Measurements from ENCODE around the gene PIAS3.
"Not testable (repeated sequence)": the region's sequence is repeated elsewhere in the genome, so short reads cannot be mapped to it uniquely, and the experiment has no call there.

PIAS3 gene

DNA sequence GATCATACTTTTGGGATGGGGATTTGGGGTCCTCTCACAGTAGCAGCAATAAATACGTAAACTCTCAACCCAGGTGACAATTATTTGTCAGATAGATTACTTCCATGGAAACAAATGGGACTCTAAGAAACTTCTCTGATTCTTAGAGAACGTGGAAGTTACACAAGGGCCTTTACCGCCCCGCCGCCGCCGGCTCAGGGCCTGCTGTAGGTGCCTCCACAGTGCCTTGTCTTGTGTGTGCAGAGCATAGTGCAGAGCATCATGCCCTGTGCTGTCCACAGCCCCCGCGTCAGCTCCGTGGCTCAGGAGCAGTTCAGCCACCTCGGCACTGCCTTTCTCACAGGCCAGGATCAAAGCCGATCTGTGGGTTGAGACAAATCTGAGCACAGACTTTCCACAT lies 15.8 kb upstream of the PIAS3 start:
- no peak for DNase-seq (ENCODE audit: low read depth)

- peak; percentile 18 for DNase-seq (ENCODE audit: low read depth)
Measured at GRCh38 chr1:145871994-145872924, 13.4 kb upstream of the PIAS3 start.

DNA sequence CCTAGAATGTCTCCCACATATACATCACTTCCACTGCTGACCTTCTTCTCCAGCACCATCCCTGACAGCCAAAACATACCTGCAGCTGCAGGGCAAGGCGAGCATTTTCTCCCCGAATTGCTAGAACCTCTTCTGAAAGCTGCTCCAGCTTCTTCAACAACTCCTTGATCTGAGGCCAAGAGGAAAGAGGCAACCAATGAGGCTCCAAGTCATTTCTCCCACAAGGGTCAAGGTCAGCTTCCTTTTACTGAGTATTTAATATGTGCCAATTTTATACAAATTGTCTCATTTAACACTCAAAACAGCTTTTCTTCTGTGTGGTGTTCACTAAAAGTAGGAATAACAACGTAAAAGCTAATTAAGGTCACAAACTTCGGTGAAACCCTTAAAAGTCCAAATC lies 9.4 kb upstream of the PIAS3 start:
- DNase-seq (ENCODE audit: low read depth), result no peak

DNA sequence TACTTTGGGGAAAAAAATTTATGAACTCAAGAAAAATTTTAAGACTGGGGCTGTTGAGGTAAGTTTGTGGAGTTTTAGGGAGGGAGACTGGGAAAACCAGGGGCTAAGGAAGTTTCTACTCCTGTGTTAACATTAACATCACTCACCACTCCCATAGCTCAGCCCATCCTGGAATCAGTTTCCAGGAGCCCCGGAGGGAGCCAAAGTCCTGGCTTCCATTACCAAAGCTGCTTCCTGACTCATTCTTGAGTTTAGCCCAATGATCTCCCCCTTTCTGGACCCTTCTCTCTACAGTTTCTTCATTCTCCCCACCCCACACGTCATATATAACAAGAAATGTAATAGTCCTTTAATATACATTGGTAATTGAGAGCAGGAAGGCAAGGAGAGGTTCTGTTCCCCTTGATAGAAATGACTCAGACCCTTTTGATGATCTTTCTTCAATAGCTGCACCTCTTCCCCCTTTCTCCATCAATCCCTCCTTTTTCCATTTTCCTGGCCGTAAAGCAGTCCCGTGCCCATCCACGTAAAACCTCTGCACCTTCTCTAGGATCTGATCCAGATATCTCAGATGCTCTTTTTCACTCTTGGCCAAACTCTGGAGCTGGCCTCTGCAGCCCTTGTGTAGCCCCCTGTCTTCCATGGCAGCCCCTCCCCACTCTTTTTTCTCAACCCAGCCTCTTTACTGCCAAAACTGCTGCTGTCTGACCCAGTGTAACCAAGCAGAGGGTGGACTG lies 4.6 kb upstream of the PIAS3 start:
- no peak for DNase-seq (ENCODE audit: low read depth)

DNA sequence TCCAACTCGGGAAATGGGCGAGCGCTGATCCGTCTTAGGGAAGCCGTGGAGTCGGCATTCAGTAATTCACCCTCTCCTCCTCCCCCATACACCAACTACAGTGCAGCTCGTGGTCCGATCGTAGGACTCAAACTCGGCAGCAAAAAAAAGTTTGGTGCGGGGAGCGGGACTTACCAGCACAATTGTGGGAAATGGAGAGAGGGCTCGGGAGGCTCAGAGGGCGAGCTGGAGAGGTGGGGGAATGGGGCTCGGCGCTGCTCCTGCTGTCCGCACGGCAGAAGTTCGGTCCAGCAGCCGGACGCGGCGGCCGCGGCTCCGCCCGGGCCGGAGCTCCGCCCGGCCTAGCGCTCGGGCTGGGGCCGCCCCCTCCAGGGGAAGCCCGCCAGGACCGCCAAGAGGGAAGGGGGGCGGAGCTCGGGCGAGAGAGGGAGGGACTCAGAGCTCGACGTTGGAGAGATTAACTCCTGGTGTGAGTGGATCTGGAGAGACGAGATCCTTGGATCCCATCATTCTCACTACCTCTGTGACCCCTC lies 676 bp upstream of the PIAS3 start:
- peak; percentile 60 for DNase-seq (ENCODE audit: low read depth)

GRCh38 chr1:145858238-145858900 lies 512 bp downstream of the PIAS3 start:
- DNase-seq (ENCODE audit: low read depth), result no peak

GRCh38 chr1:145857170-145857569 lies 1.7 kb downstream of the PIAS3 start:
- DNase-seq (ENCODE audit: low read depth), result no peak

GRCh38 chr1:145855426-145855948 lies 3.4 kb downstream of the PIAS3 start:
- no peak for DNase-seq (ENCODE audit: low read depth)

- DNase-seq (ENCODE audit: low read depth), result no peak
Measured at GRCh38 chr1:145849356-145850160, 9.3 kb downstream of the PIAS3 start.

GRCh38 chr1:145847827-145848226 lies 11.1 kb downstream of the PIAS3 start:
- no peak for DNase-seq (ENCODE audit: low read depth)

DNA sequence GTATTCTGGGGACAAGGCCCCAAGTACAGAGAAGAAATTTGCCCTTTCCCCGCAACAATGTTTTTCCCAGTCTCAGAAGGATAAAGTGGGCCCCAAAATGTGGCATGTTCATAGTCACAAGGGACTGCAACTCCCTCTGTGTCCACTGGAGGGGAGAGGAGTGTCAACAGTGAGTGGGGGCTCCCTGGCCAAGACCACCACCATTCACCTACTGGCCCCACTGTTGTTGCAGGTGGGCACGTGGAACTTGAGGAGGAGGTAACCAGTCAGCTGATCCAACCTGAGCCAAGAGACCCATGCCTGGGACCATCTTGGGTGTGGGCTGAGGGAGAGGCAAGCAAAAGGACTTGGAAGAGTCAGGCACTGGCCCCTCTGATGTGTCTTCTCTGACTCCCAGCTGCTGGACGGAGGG lies 12.7 kb downstream of the PIAS3 start:
- no peak for DNase-seq (ENCODE audit: low read depth)

GRCh38 chr1:145845514-145846161 lies 13.2 kb downstream of the PIAS3 start, which contains the start of gene NUDT17:
NUDT17 (plus strand) TSS chr1:145845630; CDS start chr1:145845641, 11 bp downstream.
- DNase-seq (ENCODE audit: low read depth), result peak; percentile 62

GRCh38 chr1:145845144-145845513 lies 13.8 kb downstream of the PIAS3 start:
- no peak for DNase-seq (ENCODE audit: low read depth)

GRCh38 chr1:145843031-145843430 lies 15.8 kb downstream of the PIAS3 start:
- DNase-seq (ENCODE audit: low read depth), result no peak

DNA sequence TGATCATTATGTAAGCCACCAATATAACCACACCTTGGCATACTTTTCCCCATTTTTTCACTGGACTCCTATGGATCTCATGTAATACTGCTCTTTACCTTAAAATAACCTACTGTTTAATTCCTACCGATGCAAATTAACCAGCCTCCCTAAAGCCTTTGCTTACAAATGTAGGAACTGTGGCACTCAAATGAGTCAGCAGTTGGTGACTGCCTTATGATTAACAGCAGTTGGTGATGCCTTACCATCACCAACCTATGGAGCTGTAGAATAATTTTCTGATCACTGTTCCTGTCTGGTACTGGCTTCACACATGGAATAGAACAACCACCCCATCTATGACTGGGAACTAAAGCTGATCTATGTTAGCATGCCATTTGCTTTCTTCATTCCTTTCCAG lies 21.2 kb downstream of the PIAS3 start:
- DNase-seq (ENCODE audit: low read depth), result no peak

DNA sequence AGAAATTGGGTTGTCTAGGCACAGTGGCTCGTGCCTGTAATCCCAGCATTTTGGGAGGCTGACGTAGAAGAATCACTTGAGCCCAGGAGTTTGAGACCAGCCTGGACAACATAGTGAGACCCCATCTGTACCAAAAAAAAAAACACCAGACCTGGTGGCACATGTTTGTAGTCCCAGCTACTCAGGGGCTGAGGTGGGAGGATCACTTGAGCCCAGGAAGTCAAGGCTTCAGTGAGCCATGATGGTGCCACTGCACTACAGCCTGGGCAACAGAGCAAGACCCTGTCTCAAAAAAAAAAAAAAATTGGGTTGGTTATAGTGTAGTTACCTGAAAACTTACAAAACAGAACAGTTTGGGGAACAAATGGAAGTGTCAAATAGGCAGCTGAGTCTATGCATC lies 28.1 kb downstream of the PIAS3 start:
- DNase-seq (ENCODE audit: low read depth), result not testable (repeated sequence)

GRCh38 chr1:145828367-145829026 lies 30.4 kb downstream of the PIAS3 start:
- no peak for DNase-seq (ENCODE audit: low read depth)

DNA sequence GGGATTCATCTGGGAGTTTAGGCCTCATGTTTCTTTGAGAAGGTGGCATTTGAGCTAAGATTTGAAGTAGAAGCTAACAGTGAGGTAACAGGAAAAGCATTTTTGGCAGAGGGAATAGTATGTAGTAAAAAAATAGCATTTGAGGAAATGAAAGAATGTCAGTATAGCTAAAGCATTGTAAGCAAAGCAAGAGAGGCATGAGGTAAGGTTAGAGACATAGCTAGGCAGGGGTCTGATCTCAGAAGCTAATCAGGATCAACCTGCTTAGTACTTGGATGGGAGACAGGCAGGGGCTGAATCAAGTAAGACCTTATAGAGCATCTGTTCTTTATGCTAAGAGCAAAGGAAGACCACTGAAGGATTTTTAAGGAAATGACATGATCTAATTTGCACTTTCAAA lies 30.9 kb downstream of the PIAS3 start:
- no peak for DNase-seq (ENCODE audit: low read depth)

DNA sequence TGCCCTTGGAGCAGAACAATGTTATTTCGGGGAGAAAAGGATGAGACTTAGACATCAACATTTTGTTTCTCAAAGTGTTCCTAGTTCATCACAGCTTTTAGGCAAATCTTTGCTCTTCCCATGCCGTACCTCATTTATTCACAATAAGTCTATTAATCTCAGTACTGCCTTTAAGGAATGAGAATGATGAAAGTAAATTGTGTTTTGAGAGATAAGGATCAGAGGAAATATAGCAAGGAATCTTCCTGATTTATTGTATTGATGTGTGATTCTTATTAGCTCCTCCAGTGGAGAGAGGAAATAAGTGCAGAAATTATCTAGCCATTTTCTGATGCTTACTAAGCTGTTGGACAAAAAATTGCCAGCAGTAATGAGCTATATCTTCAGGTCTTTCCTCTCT lies 32.9 kb downstream of the PIAS3 start:
- no peak for DNase-seq (ENCODE audit: low read depth)

GRCh38 chr1:145824499-145824842 lies 34.4 kb downstream of the PIAS3 start:
- DNase-seq (ENCODE audit: low read depth), result no peak

Measured in stimulated activated CD8-positive, alpha-beta memory T cell treated with anti-CD3 and anti-CD28 coated beads, Interleukin-12 subunit alpha, Interleukin-12 subunit beta, amount 100 ng/mL, for 4 hours (primary cell).